ENCODE measurements around the gene RAB40C. TPM values are rescaled to one million over a fixed set of nuclear protein-coding genes. Genes with fewer than 3 reads are reported as not detected.

RAB40C gene
- total and polyA plus RNA-seq, 3 experiments from 2014 or later: 12.3 to 22.8 (median 13.3) TPM

DNA sequence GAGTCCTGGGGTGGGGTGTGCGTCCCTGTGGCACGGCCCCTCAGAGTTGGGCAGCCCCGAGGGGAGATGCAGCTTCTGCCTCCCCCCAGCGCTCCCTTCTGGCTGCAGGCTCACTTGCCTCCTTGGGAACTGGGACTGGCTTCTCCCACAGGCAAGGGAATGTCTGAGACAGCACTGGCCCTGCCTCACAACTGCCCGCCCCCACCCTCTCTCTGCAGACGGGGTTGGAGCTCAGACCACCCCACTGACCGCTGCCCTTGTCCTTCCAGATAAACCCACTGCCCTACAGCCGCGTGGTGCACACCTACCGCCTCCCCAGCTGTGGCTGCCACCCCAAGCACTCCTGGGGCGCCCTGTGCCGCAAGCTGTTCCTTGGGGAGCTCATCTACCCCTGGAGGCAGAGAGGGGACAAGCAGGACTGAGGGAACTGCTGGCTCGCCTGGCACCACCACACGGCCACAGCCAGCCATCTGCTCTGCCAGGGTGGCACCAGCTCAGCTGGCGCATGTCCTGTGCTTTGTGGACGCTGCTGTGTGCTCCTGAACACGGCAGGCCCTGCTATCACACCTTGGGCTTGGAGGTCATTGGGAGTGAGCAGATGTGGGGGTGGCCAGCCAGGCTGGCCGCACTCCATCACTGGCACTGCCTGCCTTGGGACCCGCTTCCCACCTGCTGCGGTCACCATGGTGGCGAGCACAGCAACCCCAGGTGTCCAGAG lies 7.1 kb upstream of the RAB40C start:
- no peak for DNase-seq
- Histone ChIP-seq H3K4me1 (ENCODE audit: insufficient read depth, low read length) (peaks cover 10% of the 10 kb centered on the region), H3K4me3 (ENCODE audit: low read length) (no peak overlapping the region), H3K36me3 (ENCODE audit: insufficient read depth, low read length) (no peaks in the 10 kb centered on the region), H3K27ac (ENCODE audit: low read depth, low read length) (no peak overlapping the region), H3K9me3 (ENCODE audit: low read length) (no peaks in the 10 kb centered on the region), H3K27me3 (ENCODE audit: insufficient read depth, low read length, poor library complexity, severe bottlenecking) (no peaks in the 10 kb centered on the region)
- Mint-ChIP-seq H3K36me3 (no peaks in the 10 kb centered on the region), H3K27ac (no peak overlapping the region), H3K27me3 (peaks cover 0 to 2% of the 10 kb centered on the region in 2 donors), H3K9me3 (no peaks in the 10 kb centered on the region), H3K4me1 (peaks cover 0 to 8% (median 3%) of the 10 kb centered on the region in 3 donors), H3K4me3 (no peak overlapping the region)
- ChIA-PET CTCF (no interaction called here), POLR2A (no interaction called here)

DNA sequence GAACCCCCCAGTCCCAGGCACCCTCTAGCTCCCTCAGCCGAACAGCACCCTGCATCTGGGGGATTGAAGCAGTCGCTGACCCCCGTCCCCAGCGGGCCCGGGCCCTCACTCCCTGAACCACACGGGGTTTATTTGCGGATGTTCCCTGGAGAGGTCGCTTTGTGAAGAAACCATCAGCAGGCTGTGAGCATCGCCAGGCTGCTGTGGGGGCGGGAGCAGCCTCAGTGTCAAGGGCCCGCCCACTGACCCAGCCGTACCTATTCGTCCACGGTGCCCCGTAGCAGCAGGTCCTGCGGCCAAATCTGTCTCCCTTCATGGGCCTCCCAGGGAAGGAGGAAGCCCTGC lies 6.4 kb upstream of the RAB40C start:
- CTCF ChIA-PET: no interaction called here
- H3K4me1 Mint-ChIP-seq: peaks cover 0 to 14% (median 5%) of the 10 kb centered on the region in 3 donors
- H3K27me3 Mint-ChIP-seq: peaks cover 0 to 2% of the 10 kb centered on the region in 2 donors
- no peak overlapping the region for H3K27ac Mint-ChIP-seq
- no peaks in the 10 kb centered on the region for H3K36me3 ChIP-seq (ENCODE audit: insufficient read depth, low read length)
- H3K4me3 Mint-ChIP-seq: no peak overlapping the region
- H3K27ac ChIP-seq (ENCODE audit: low read depth, low read length): no peak overlapping the region
- H3K9me3 Mint-ChIP-seq: no peaks in the 10 kb centered on the region
- POLR2A ChIA-PET: interaction anchor here (0.6 kb wide), 1 partner anchor 25 kb away, joined by 3 read pairs; no protein-coding TSS in a partner anchor
- H3K9me3 ChIP-seq (ENCODE audit: low read length): no peaks in the 10 kb centered on the region
- no peak for DNase-seq
- no peak overlapping the region for H3K4me3 ChIP-seq (ENCODE audit: low read length)
- H3K4me1 ChIP-seq (ENCODE audit: insufficient read depth, low read length): peaks cover 16% of the 10 kb centered on the region
- no peaks in the 10 kb centered on the region for H3K27me3 ChIP-seq (ENCODE audit: insufficient read depth, low read length, poor library complexity, severe bottlenecking)
- H3K36me3 Mint-ChIP-seq: no peaks in the 10 kb centered on the region

DNA sequence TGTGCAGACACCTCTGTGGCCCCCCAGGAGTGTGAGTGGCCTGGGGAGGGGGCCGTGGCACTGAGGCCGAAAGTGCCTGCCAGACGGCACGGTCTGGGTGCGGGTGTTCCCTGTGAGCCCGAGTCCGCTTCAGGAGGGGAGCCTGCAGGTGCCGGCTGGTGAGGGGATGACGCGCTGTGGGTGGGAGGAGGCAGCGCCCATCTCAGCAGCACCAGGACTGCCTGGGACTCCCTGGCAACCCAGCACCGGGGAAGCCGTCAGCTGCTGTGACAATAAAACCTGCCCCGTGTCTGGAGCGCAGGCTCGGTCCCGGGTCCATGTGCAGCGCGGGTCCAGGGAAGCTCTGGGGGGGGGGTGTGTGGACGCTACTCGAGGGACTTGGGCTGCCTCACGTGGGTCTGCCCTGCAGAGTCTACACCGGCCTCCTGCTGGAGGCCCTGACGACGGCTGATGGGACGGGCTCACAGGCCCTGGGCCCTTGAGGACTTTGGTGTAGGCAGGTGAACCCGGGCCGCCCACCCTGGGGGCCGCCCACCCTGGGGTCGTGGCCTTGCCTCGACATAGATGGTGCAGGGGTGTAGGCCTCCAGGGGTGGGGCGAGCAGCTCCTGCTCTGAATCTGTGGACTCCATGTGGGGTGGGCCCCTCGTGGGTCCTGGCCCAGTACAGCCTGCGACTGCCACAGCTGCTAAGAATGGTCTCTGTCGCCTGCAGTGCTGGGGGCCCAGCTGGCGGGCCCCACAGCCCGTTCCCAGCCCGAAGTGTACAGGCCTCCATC lies 5.9 kb upstream of the RAB40C start:
- no peaks in the 10 kb centered on the region for H3K9me3 Mint-ChIP-seq
- Histone ChIP-seq H3K27me3 (ENCODE audit: insufficient read depth, low read length, poor library complexity, severe bottlenecking) (no peaks in the 10 kb centered on the region), H3K27ac (ENCODE audit: low read depth, low read length) (no peak overlapping the region), H3K4me3 (ENCODE audit: low read length) (no peak overlapping the region), H3K4me1 (ENCODE audit: insufficient read depth, low read length) (peaks cover 17% of the 10 kb centered on the region), H3K36me3 (ENCODE audit: insufficient read depth, low read length) (no peaks in the 10 kb centered on the region), H3K9me3 (ENCODE audit: low read length) (no peaks in the 10 kb centered on the region)
- H3K27me3 Mint-ChIP-seq: peaks cover 0 to 4% of the 10 kb centered on the region in 2 donors
- DNase-seq: no peak
- no peak overlapping the region for H3K27ac Mint-ChIP-seq
- no peak overlapping the region for H3K4me3 Mint-ChIP-seq
- ChIA-PET CTCF (no interaction called here), POLR2A (interaction anchor here (0.6 kb wide), 1 partner anchor 25 kb away, joined by 3 read pairs; no protein-coding TSS in a partner anchor)
- peaks cover 0 to 16% (median 7%) of the 10 kb centered on the region in 3 donors for H3K4me1 Mint-ChIP-seq
- H3K36me3 Mint-ChIP-seq: peaks cover 0 to 2% (median 0%) of the 10 kb centered on the region in 3 donors

DNA sequence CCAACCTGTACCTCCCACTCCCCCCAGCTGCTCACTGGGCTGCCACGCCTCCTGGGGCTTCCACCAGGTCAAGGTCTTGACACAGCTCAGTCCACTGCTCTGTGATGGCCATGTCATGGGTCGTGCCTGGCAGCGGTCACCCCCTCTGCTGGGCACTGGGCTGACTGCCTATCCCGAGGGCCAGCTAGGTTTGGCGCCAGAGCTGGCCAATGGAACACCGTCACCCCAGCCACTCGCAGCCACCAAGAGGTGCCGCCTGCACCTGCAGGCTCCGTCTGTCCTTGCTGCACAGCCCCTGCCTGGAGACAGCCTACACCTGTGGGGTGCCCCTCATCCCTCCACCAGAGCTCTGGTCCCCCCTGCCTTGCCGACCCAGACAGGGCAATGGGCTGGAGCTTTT lies 4.5 kb upstream of the RAB40C start:
- no peak for DNase-seq
- Mint-ChIP-seq H3K4me1 (peaks cover 0 to 17% (median 7%) of the 10 kb centered on the region in 3 donors), H3K4me3 (peak overlapping the region in 1 of 7 donors; percentile 54), H3K27ac (peak overlapping the region in 1 of 8 donors; percentile 45), H3K36me3 (peaks cover 0 to 8% (median 0%) of the 10 kb centered on the region in 3 donors), H3K27me3 (peaks cover 0 to 4% of the 10 kb centered on the region in 2 donors), H3K9me3 (no peaks in the 10 kb centered on the region)
- Histone ChIP-seq H3K27me3 (ENCODE audit: insufficient read depth, low read length, poor library complexity, severe bottlenecking) (no peaks in the 10 kb centered on the region), H3K27ac (ENCODE audit: low read depth, low read length) (no peak overlapping the region), H3K36me3 (ENCODE audit: insufficient read depth, low read length) (no peaks in the 10 kb centered on the region), H3K4me1 (ENCODE audit: insufficient read depth, low read length) (peaks cover 17% of the 10 kb centered on the region), H3K4me3 (ENCODE audit: low read length) (no peak overlapping the region), H3K9me3 (ENCODE audit: low read length) (no peaks in the 10 kb centered on the region)
- ChIA-PET POLR2A (no interaction called here), CTCF (interaction anchor here (0.5 kb wide), 1 partner anchor 8 kb away, joined by 4 read pairs; no protein-coding TSS in a partner anchor)

DNA sequence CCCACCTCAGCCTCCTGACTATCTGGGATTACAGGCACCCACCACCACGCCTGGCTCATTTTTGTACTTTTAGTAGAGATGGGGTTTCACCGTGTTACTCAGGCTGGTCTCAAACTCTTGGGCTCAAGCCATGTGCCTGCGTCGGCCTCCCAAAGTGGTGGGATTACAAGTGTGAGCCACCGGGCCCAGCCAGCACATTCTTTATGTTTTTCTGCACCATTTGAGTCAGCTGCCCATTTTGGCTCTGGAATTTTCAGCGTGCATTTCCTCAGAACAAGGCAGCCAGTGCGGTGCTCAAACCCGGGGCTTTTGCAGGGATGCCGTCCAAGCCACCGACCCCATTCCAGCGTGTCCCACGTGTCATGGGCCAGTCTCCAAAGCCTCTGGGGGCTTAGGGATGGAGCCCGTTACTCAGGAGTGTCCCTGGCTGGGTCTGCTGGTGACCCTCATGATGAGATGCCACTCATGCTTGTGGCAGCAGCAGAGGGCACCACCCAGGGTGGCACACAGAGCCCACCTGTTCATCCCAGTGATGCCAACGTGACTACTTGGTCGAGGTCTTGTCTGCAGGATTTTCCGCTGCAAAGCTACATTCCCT lies 3.7 kb upstream of the RAB40C start:
- peak overlapping the region in 1 of 8 donors; percentile 45 for H3K27ac Mint-ChIP-seq
- H3K4me1 Mint-ChIP-seq: peaks cover 8 to 25% (median 13%) of the 10 kb centered on the region in 3 donors
- H3K4me1 ChIP-seq (ENCODE audit: insufficient read depth, low read length): peaks cover 24% of the 10 kb centered on the region
- H3K27me3 ChIP-seq (ENCODE audit: insufficient read depth, low read length, poor library complexity, severe bottlenecking): no peaks in the 10 kb centered on the region
- POLR2A ChIA-PET: no interaction called here
- DNase-seq: no peak
- peaks cover 0 to 4% of the 10 kb centered on the region in 2 donors for H3K27me3 Mint-ChIP-seq
- H3K9me3 Mint-ChIP-seq: no peaks in the 10 kb centered on the region
- H3K36me3 ChIP-seq (ENCODE audit: insufficient read depth, low read length): no peaks in the 10 kb centered on the region
- peak overlapping the region in 1 of 7 donors; percentile 54 for H3K4me3 Mint-ChIP-seq
- H3K4me3 ChIP-seq (ENCODE audit: low read length): no peak overlapping the region
- H3K27ac ChIP-seq (ENCODE audit: low read depth, low read length): no peak overlapping the region
- H3K36me3 Mint-ChIP-seq: peaks cover 0 to 8% (median 0%) of the 10 kb centered on the region in 3 donors
- no peaks in the 10 kb centered on the region for H3K9me3 ChIP-seq (ENCODE audit: low read length)
- CTCF ChIA-PET: interaction anchor here (0.5 kb wide), 1 partner anchor 9 kb away, joined by 4 read pairs; no protein-coding TSS in a partner anchor

DNA sequence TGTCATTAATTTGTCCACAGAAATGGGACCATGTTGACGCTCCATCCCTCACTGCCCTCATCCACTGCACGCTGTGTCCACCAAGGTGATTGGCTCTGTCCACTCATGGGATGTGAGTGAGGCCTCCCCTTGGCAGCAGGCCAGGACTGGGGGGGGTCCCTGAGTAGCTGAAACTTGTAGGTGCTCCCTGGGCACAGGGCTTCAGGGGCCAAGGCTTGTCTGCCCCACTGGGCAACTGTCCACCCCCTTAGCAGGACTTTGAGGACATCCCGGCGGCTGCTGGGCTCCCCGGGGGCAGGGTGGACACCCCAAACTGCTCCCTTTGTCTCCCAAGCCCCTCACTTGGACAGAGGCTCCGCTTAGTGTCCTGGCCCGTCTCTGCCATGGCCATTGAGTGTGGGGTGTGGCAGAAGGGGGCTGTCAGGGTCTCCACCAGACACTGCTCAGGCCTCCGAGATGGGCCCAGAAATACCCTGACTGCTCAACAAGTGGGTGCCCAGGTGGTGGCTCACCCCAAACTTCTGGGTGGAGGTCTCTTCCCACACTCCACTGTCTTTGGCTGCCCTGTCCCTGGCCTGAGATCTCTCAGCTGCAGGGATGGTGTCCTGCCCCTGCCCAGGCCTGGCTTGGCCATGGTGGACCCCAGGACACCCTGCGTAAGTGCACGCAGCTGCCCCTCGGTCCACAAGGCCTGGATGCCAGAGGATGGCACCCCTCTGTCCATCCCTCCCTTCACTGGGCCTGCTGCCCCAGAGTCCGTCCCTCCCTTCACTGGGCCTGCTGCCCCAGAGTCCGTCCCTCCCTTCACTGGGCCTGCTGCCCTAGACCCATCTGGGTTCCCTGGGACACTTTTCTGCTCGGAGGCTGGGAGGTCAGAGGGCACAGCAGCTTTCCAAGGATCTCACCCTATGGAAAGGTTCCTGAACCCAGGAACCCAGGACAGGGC lies 2.9 kb upstream of the RAB40C start:
- Histone ChIP-seq H3K4me3 (ENCODE audit: low read length) (no peak overlapping the region), H3K9me3 (ENCODE audit: low read length) (no peaks in the 10 kb centered on the region), H3K36me3 (ENCODE audit: insufficient read depth, low read length) (no peaks in the 10 kb centered on the region), H3K4me1 (ENCODE audit: insufficient read depth, low read length) (peaks cover 26% of the 10 kb centered on the region), H3K27me3 (ENCODE audit: insufficient read depth, low read length, poor library complexity, severe bottlenecking) (no peaks in the 10 kb centered on the region), H3K27ac (ENCODE audit: low read depth, low read length) (no peak overlapping the region)
- DNase-seq: no peak
- H3K36me3 Mint-ChIP-seq: peaks cover 0 to 8% (median 0%) of the 10 kb centered on the region in 3 donors
- H3K4me3 Mint-ChIP-seq: peak overlapping the region; percentile 55 to 98 (median 95)
- peaks cover 0 to 4% of the 10 kb centered on the region in 2 donors for H3K27me3 Mint-ChIP-seq
- POLR2A ChIA-PET: interaction anchor here (2.2 kb wide), 1 partner anchor 50 kb away, joined by 7 read pairs; the partner anchor contains the start of gene METTL26
- peaks cover 13 to 30% (median 17%) of the 10 kb centered on the region in 3 donors for H3K4me1 Mint-ChIP-seq
- H3K27ac Mint-ChIP-seq: peak overlapping the region in 6 of 8 donors; percentile 57 to 98 (median 68)
- CTCF ChIA-PET: no interaction called here
- H3K9me3 Mint-ChIP-seq: no peaks in the 10 kb centered on the region

DNA sequence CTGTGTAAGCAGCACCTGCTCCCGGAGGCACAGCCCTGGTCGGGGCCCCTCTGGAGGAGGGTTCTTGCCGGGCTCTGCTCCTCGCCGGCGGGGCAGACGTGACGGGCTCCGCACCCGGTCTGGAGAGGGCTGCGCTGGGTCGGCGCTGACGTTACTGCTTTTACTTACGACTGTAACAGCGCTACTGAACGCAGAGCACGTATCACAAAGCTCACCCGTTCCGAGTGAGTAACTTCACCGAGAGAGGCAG lies 1.3 kb upstream of the RAB40C start:
- DNase-seq: peak in 3 of 5 donors; percentile 46 to 82 (median 47)
- Histone ChIP-seq H3K4me1 (ENCODE audit: insufficient read depth, low read length) (peaks cover 26% of the 10 kb centered on the region), H3K4me3 (ENCODE audit: low read length) (peak overlapping the region; percentile 83), H3K27me3 (ENCODE audit: insufficient read depth, low read length, poor library complexity, severe bottlenecking) (no peaks in the 10 kb centered on the region), H3K27ac (ENCODE audit: low read depth, low read length) (peak overlapping the region; percentile 87), H3K36me3 (ENCODE audit: insufficient read depth, low read length) (no peaks in the 10 kb centered on the region), H3K9me3 (ENCODE audit: low read length) (no peaks in the 10 kb centered on the region)
- CTCF ChIA-PET: interaction anchor here (1.8 kb wide), 1 partner anchor 9 kb away, joined by 7 read pairs; no protein-coding TSS in a partner anchor
- H3K27ac Mint-ChIP-seq: peak overlapping the region; percentile 89 to 99 (median 98)
- POLR2A ChIA-PET: interaction anchor here (0.5 to 2.2 kb wide), 5 partner anchors 19 to 206 kb away, joined by 3 to 7 read pairs (median 3); partner anchors contain the start of genes CAPN15, JMJD8, METTL26 and PIGQ
- H3K27me3 Mint-ChIP-seq: peaks cover 0 to 4% of the 10 kb centered on the region in 2 donors
- peaks cover 0 to 17% (median 0%) of the 10 kb centered on the region in 3 donors for H3K36me3 Mint-ChIP-seq
- peaks cover 21 to 45% (median 24%) of the 10 kb centered on the region in 3 donors for H3K4me1 Mint-ChIP-seq
- H3K9me3 Mint-ChIP-seq: no peaks in the 10 kb centered on the region
- H3K4me3 Mint-ChIP-seq: peak overlapping the region; percentile 88 to 98 (median 96)
